Upper lobe of left lung (tissue), 6 donors: Measurements from ENCODE around the gene GSPT1. TPM values are rescaled to one million over a fixed set of nuclear protein-coding genes. Genes with fewer than 3 reads are reported as not detected.
A peak's percentile ranks its signal among the peaks of the same experiment; 100 is the strongest.

Experiments
- ATAC-seq, 2 donors: fragments of 200-7000 bp; cut with Tn5 transposase; one replicate each; pipeline ENCODE4 v1.9.1; 2022; ENCODE audit warnings: mild to moderate bottlenecking in 2 of 2, moderate library complexity in 2 of 2; ENCODE audit not compliant: low FRiP score in 2 of 2
- DNase-seq, 2 donors: peaks; one replicate each; pipeline ENCODE4 v3.0.0-alpha.2; 2019 to 2020
- H3K27ac ChIP-seq, 4 donors: fragments of 200-600 bp; sonication (generic); one replicate each; pipeline ENCODE4 v1.5.1; 2016 to 2019
- H3K27me3 ChIP-seq, 4 donors: fragments of 200-600 bp; sonication (generic); one replicate each; pipeline ENCODE4 v1.5.1; 2017 to 2019
- H3K36me3 ChIP-seq, 4 donors: fragments of 200-600 bp; sonication (generic); one replicate each; pipeline ENCODE4 v1.5.1; 2016 to 2019
- H3K4me1 ChIP-seq, 4 donors: fragments of 200-600 bp; sonication (generic); one replicate each; pipeline ENCODE4 v1.5.1; 2018 to 2019
- H3K4me3 ChIP-seq, 4 donors: fragments of 200-600 bp; sonication (generic); one replicate each; pipeline ENCODE4 v1.5.1; 2017 to 2019; ENCODE audit warnings: mild to moderate bottlenecking in 2 of 4, moderate library complexity in 1 of 4
- H3K9me3 ChIP-seq, 4 donors: fragments of 200-600 bp; sonication (generic); one replicate each; pipeline ENCODE4 v1.5.1; 2018 to 2019
- EP300 ChIP-seq, 4 donors: sonication (generic); formaldehyde crosslinking; IDR thresholded peaks; one replicate each; pipeline ENCODE4 v1.5.1; 2017; ENCODE audit warnings: antibody characterized with exemption in 4 of 4, control low read depth in 2 of 4
- POLR2A ChIP-seq, 4 donors: fragments of 450-650 bp; IDR thresholded peaks; one replicate each; pipeline ENCODE4 v1.5.1; 2016 to 2017; ENCODE audit warnings: antibody characterized with exemption in 4 of 4, mild to moderate bottlenecking in 2 of 4
- POLR2AphosphoS5 ChIP-seq, 2 donors: sonication (generic); formaldehyde crosslinking; IDR thresholded peaks; one replicate each; pipeline ENCODE4 v1.5.1; 2017; ENCODE audit warnings: antibody characterized with exemption in 2 of 2
- WGBS, 2 donors: methylation state at CpG; one replicate each; pipeline ENCODE4 v1.1.5; 2017 to 2018; 5-methylcytosine and 5-hydroxymethylcytosine counted together
- total RNA-seq, 6 donors: library from RNA; depleted of rRNA in 4 of 6; stranded (reverse); fragments of >200 nt in 4 of 6; gene quantifications; one replicate each; pipeline versions ENCODE4 v1.1.0 to v1.2.1, GENCODE V29; 2016 to 2021
- TF ChIP-seq, protein P1 (sequence below), 6 experiments: fragments of 450-650 bp in 4 of 6; fragments of 200-600 bp in 2 of 6; sonication (generic) in 2 of 6; IDR thresholded peaks; one replicate each; pipeline ENCODE4 v1.5.1; 2016 to 2019; ENCODE audit warnings: antibody characterized with exemption in 6 of 6
- donor health status: DM: no; HTN: no; CAD: no; lungs with moderate emphysema.
- donor health status: DM: no; HTN: yes; CAD: no; lungs with severe emphysema.

The GSPT1 gene
- total RNA-seq, 6 donors from 2014 or later = 52.4 to 117 (median 99.6) TPM

GRCh38 chr16:11851294-11852091 lies 64.3 kb downstream of the GSPT1 start, which contains the start of gene RSL1D1:
Gene RSL1D1 (minus strand): TSS chr16:11851542. CDS start chr16:11851512, 30 bp downstream.
- DNase-seq (peak; percentile 86 to 98), ATAC-seq (peak; percentile 96 to 99)
- Histone ChIP-seq H3K36me3 (peaks cover 7 to 29% (median 13%) of the 10 kb centered on the region in 4 donors), H3K9me3 (no peaks in the 10 kb centered on the region), H3K4me3 (peak within 1 kb of the TSS; percentile 76 to 99 (median 96)), H3K27me3 (no peaks in the 10 kb centered on the region), H3K4me1 (peaks cover 35 to 56% (median 38%) of the 10 kb centered on the region in 4 donors), H3K27ac (peak within 1 kb of the TSS; percentile 85 to 91 (median 91))
- WGBS, 2 donors = 0% methylated on average over 22 to 47 of the region's 57 CpGs
- TF ChIP-seq, protein P1, sequence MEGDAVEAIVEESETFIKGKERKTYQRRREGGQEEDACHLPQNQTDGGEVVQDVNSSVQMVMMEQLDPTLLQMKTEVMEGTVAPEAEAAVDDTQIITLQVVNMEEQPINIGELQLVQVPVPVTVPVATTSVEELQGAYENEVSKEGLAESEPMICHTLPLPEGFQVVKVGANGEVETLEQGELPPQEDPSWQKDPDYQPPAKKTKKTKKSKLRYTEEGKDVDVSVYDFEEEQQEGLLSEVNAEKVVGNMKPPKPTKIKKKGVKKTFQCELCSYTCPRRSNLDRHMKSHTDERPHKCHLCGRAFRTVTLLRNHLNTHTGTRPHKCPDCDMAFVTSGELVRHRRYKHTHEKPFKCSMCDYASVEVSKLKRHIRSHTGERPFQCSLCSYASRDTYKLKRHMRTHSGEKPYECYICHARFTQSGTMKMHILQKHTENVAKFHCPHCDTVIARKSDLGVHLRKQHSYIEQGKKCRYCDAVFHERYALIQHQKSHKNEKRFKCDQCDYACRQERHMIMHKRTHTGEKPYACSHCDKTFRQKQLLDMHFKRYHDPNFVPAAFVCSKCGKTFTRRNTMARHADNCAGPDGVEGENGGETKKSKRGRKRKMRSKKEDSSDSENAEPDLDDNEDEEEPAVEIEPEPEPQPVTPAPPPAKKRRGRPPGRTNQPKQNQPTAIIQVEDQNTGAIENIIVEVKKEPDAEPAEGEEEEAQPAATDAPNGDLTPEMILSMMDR (IDR thresholded peaks at IDR 0.05) = peak in 1 of 6 experiments; percentile 6
- TF ChIP-seq EP300 (IDR thresholded peaks at IDR 0.05) (no peak), POLR2A (IDR thresholded peaks at IDR 0.05) (peak; percentile 51 to 91 (median 74)), POLR2AphosphoS5 (IDR thresholded peaks at IDR 0.05) (peak; percentile 84 to 91)

DNA sequence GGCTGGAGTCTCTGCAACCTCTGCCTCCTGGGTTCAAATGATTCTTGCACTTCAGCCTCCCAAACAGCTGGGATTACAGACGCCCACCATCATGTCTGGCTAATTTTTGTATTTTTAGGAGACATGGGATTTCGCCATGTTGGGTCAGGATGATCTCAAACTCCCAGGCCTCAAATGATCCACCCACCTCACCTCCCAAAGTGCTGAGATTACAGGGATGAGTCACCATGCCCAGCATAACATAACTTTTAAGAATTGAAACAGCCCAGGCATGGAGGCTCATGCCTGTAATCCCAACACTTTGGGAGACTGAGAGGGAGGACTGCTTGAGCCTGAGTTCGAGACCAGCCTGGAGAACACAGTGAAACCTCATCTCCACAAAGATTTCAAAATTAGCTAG lies 66.9 kb downstream of the GSPT1 start:
- TF ChIP-seq EP300 (IDR thresholded peaks at IDR 0.05) (no peak), POLR2AphosphoS5 (IDR thresholded peaks at IDR 0.05) (no peak), POLR2A (IDR thresholded peaks at IDR 0.05) (no peak)
- TF ChIP-seq, protein P1 (IDR thresholded peaks at IDR 0.05) = no peak
- DNase-seq (no peak), ATAC-seq (no peak)
- H3K4me3 ChIP-seq = no peak overlapping the region
- H3K9me3 ChIP-seq = no peaks in the 10 kb centered on the region
- H3K4me1 ChIP-seq = peaks cover 25 to 46% (median 30%) of the 10 kb centered on the region in 4 donors
- H3K27ac ChIP-seq = no peak overlapping the region
- WGBS, 2 donors = 89 to 93% methylated on average over 3 of the region's 3 CpGs
- H3K36me3 ChIP-seq = peaks cover 27 to 55% (median 37%) of the 10 kb centered on the region in 4 donors
- H3K27me3 ChIP-seq = no peaks in the 10 kb centered on the region

DNA sequence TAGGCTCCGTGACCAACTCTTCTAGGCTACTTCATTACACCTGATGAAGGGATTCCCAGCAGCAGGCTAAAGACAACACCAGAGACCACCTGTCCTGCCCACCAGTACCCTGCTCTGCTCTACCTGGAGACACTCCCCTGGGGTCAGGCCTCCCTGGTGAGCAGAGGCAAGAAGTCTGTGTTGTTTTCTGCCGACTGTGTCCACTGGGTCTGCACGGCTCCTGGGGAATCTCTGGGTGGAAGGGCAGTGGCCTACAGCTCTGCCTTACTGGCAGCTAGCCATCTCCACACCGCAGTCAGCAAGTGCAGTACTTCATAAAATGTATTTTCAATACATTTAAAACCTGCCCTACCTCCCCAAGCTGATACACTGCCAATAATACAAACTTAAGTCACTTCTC lies 71.3 kb downstream of the GSPT1 start:
- Histone ChIP-seq H3K4me1 (peaks cover 5 to 12% (median 6%) of the 10 kb centered on the region in 4 donors), H3K9me3 (no peaks in the 10 kb centered on the region), H3K27me3 (no peaks in the 10 kb centered on the region), H3K36me3 (peaks cover 55 to 97% (median 74%) of the 10 kb centered on the region in 4 donors), H3K4me3 (no peak overlapping the region), H3K27ac (no peak overlapping the region)
- no peak for TF ChIP-seq POLR2AphosphoS5 (IDR thresholded peaks at IDR 0.05)
- no peak for TF ChIP-seq POLR2A (IDR thresholded peaks at IDR 0.05)
- TF ChIP-seq, protein P1 (IDR thresholded peaks at IDR 0.05) = no peak
- TF ChIP-seq EP300 (IDR thresholded peaks at IDR 0.05) = no peak
- DNase-seq (no peak), ATAC-seq (no peak)
- whole genome bisulfite sequencing, 2 donors = 90 to 94% methylated on average over 2 to 4 of the region's 4 CpGs

GRCh38 chr16:11843861-11844260 lies 71.9 kb downstream of the GSPT1 start:
- Histone ChIP-seq H3K4me1 (peaks cover 0 to 6% (median 2%) of the 10 kb centered on the region in 4 donors), H3K27me3 (no peaks in the 10 kb centered on the region), H3K27ac (no peak overlapping the region), H3K9me3 (no peaks in the 10 kb centered on the region), H3K4me3 (no peak overlapping the region), H3K36me3 (peaks cover 62 to 98% (median 80%) of the 10 kb centered on the region in 4 donors)
- ATAC-seq = no peak
- DNase-seq = no peak
- 90 to 91% methylated on average over 5 of the region's 5 CpGs for WGBS, 2 donors
- TF ChIP-seq POLR2A (IDR thresholded peaks at IDR 0.05) (no peak), EP300 (IDR thresholded peaks at IDR 0.05) (no peak), POLR2AphosphoS5 (IDR thresholded peaks at IDR 0.05) (no peak)
- TF ChIP-seq, protein P1 (IDR thresholded peaks at IDR 0.05) = no peak
